22Rv1 (cell line): Measurements from ENCODE around the gene RB1.

Experiments used
- ZFX ChIP-seq: fragments of 450-650 bp; IDR thresholded peaks from 2 replicates; pipeline ENCODE4 v1.6.1; 2017; ENCODE audit warnings: antibody characterized with exemption, borderline replicate concordance
- TF ChIP-seq, protein P1 (sequence below): fragments of 450-650 bp; IDR thresholded peaks from 2 replicates; pipeline ENCODE4 v1.5.1; 2017; ENCODE audit warnings: mild to moderate bottlenecking

DNA sequence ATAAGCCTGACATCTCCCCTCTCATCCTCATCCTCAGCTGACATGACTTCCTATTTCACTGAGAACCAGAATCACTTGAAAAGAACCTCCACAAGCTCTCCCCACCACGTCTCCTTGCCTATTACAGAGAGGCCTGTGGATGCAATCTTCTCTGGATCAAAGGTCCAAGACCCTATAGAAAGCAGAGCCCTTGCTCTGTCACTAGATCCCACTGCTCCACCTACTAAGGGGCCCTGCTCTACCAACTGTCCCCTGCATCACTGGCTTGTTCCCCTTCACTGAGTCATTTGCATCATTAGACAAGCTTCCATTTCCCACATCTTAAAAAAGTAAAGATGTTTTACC lies 188.5 kb downstream of the RB1 start:
- TF ChIP-seq, protein P1, sequence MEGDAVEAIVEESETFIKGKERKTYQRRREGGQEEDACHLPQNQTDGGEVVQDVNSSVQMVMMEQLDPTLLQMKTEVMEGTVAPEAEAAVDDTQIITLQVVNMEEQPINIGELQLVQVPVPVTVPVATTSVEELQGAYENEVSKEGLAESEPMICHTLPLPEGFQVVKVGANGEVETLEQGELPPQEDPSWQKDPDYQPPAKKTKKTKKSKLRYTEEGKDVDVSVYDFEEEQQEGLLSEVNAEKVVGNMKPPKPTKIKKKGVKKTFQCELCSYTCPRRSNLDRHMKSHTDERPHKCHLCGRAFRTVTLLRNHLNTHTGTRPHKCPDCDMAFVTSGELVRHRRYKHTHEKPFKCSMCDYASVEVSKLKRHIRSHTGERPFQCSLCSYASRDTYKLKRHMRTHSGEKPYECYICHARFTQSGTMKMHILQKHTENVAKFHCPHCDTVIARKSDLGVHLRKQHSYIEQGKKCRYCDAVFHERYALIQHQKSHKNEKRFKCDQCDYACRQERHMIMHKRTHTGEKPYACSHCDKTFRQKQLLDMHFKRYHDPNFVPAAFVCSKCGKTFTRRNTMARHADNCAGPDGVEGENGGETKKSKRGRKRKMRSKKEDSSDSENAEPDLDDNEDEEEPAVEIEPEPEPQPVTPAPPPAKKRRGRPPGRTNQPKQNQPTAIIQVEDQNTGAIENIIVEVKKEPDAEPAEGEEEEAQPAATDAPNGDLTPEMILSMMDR, result no peak
- no peak for TF ChIP-seq ZFX
